Femur (tissue), 1 donor: Measurements from ENCODE around the gene MPV17.

ENCODE experiments used
- DNase-seq: peaks from one replicate; pipeline ENCODE4 v3.0.0-alpha.2; 2017

The MPV17 gene

GRCh38 chr2:27263287-27264252, 59.3 kb downstream of the MPV17 start:
- DNase-seq, result no peak

GRCh38 chr2:27262379-27263286, 60.3 kb downstream of the MPV17 start, which contains the start of gene SLC30A3:
TSS of gene SLC30A3 (minus strand) at chr2:27263047. CDS start at chr2:27262906, 141 bp downstream.
- peak; percentile 67 for DNase-seq

GRCh38 chr2:27261926-27262298, 61.0 kb downstream of the MPV17 start:
- no peak for DNase-seq

- no peak for DNase-seq
Measured at GRCh38 chr2:27261241-27261925, 61.5 kb downstream of the MPV17 start.
